GM12891 (cell line): ENCODE results near the gene SCN1B.
"Not testable (repeated sequence)": the region's sequence is repeated elsewhere in the genome, so short reads cannot be mapped to it uniquely, and the experiment has no call there.

Experiments used
- DNase-seq: peaks from one replicate; pipeline ENCODE4 v3.0.0; 2011; ENCODE audit warnings: low spot score; ENCODE audit not compliant: insufficient read length
- FAIRE-seq: peaks from 2 replicates; lab custom pipeline; 2011; peaks lifted over from hg19 to GRCh38; lab: Jason Lieb, UNC
- PAX5 ChIP-seq: IDR thresholded peaks from 2 replicates; pipeline ENCODE4 v1.6.1; 2011; ENCODE audit warnings: low read length, moderate library complexity, mild to moderate bottlenecking; ENCODE audit not compliant: insufficient read depth, severe bottlenecking
- POLR2A ChIP-seq: IDR thresholded peaks from 2 replicates; pipeline ENCODE4 v1.6.1; 2011; ENCODE audit warnings: low read depth, low read length, control low read depth
- POLR2AphosphoS5 ChIP-seq: IDR thresholded peaks from 2 replicates; pipeline ENCODE4 v1.6.1; 2011; ENCODE audit warnings: low read depth, low read length, control low read depth
- POU2F2 ChIP-seq: IDR thresholded peaks from 2 replicates; pipeline ENCODE4 v1.6.1; 2011; ENCODE audit warnings: low read depth, mild to moderate bottlenecking, control low read depth, low read length, moderate library complexity
- SPI1 ChIP-seq: IDR thresholded peaks from 2 replicates; pipeline ENCODE4 v1.6.1; 2011; ENCODE audit warnings: low read depth, low read length, control low read depth
- TAF1 ChIP-seq: IDR thresholded peaks from 2 replicates; pipeline ENCODE4 v1.6.1; 2011; ENCODE audit warnings: low read depth, low read length, control low read depth

The SCN1B gene

GRCh38 chr19:34994286-34994642, 36.0 kb upstream of the SCN1B start:
- no peak for DNase-seq
- TF ChIP-seq TAF1, result no peak
- TF ChIP-seq POLR2A, result no peak
- no peak for TF ChIP-seq POLR2AphosphoS5
- FAIRE-seq, result no peak

GRCh38 chr19:34994643-34995541, 35.4 kb upstream of the SCN1B start:
- DNase-seq (no peak), FAIRE-seq (no peak)
- TF ChIP-seq PAX5, result no peak
- no peak for TF ChIP-seq POLR2A
- TF ChIP-seq SPI1, result no peak
- TF ChIP-seq TAF1, result no peak
- TF ChIP-seq POU2F2, result no peak
- no peak for TF ChIP-seq POLR2AphosphoS5

GRCh38 chr19:34995551-34995950, 34.7 kb upstream of the SCN1B start:
- FAIRE-seq, result no peak
- TF ChIP-seq POLR2AphosphoS5 (no peak), TAF1 (no peak)
- no peak for DNase-seq

GRCh38 chr19:34997071-34997617, 33.1 kb upstream of the SCN1B start:
- DNase-seq (no peak), FAIRE-seq (no peak)
- no peak for TF ChIP-seq POLR2A
- TF ChIP-seq POLR2AphosphoS5, result no peak
- no peak for TF ChIP-seq TAF1
- TF ChIP-seq PAX5, result no peak
- no peak for TF ChIP-seq POU2F2

- not testable (repeated sequence) for FAIRE-seq, DNase-seq
These were observed 32.0 kb upstream of the SCN1B start for GRCh38 chr19:34998224-34998623.

GRCh38 chr19:34998777-34999497, 31.3 kb upstream of the SCN1B start:
- FAIRE-seq, result no peak
- DNase-seq, result no peak
- no peak for TF ChIP-seq POU2F2
- no peak for TF ChIP-seq POLR2A
- no peak for TF ChIP-seq PAX5
- no peak for TF ChIP-seq SPI1

GRCh38 chr19:34999498-35000337, 30.6 kb upstream of the SCN1B start, which contains the start of gene GRAMD1A:
Gene GRAMD1A (plus strand): TSS chr19:35000323. CDS start chr19:35000479, 156 bp downstream.
- FAIRE-seq, result peak; percentile 82
- peak; percentile 87 for DNase-seq
- no peak for TF ChIP-seq POLR2A
- no peak for TF ChIP-seq SPI1
- peak; percentile 38; the same call in 1 of the 2 replicates for TF ChIP-seq TAF1

- FAIRE-seq, result no peak
- DNase-seq, result no peak
- TF ChIP-seq POLR2AphosphoS5 (peak; percentile 1; the same call in 1 of the 2 replicates), POLR2A (no peak)
These were observed 30.0 kb upstream of the SCN1B start for GRCh38 chr19:35000338-35000646.

GRCh38 chr19:35000647-35001501, 29.4 kb upstream of the SCN1B start:
- FAIRE-seq (peak; percentile 87), DNase-seq (no peak)
- 0 out of 2 replicates have a peak, but pooled peaks have one; percentile 32 for TF ChIP-seq POLR2AphosphoS5
- 0 out of 2 replicates have a peak, but pooled peaks have one; percentile 38 for TF ChIP-seq POLR2A
- no peak for TF ChIP-seq POU2F2

- DNase-seq (no peak), FAIRE-seq (no peak)
- no peak for TF ChIP-seq PAX5
- no peak for TF ChIP-seq SPI1
- TF ChIP-seq POLR2AphosphoS5, result no peak
- no peak for TF ChIP-seq POLR2A
- TF ChIP-seq POU2F2, result no peak
- no peak for TF ChIP-seq TAF1
These were observed 28.2 kb upstream of the SCN1B start for GRCh38 chr19:35002037-35002535.
